Measurements from ENCODE around the gene MAPKAPK3. TPM values are rescaled to one million over a fixed set of nuclear protein-coding genes. Genes with fewer than 3 reads are reported as not detected.

MAPKAPK3 gene
- total RNA-seq, 1 donor from 2014 or later: 10.7 TPM

DNA sequence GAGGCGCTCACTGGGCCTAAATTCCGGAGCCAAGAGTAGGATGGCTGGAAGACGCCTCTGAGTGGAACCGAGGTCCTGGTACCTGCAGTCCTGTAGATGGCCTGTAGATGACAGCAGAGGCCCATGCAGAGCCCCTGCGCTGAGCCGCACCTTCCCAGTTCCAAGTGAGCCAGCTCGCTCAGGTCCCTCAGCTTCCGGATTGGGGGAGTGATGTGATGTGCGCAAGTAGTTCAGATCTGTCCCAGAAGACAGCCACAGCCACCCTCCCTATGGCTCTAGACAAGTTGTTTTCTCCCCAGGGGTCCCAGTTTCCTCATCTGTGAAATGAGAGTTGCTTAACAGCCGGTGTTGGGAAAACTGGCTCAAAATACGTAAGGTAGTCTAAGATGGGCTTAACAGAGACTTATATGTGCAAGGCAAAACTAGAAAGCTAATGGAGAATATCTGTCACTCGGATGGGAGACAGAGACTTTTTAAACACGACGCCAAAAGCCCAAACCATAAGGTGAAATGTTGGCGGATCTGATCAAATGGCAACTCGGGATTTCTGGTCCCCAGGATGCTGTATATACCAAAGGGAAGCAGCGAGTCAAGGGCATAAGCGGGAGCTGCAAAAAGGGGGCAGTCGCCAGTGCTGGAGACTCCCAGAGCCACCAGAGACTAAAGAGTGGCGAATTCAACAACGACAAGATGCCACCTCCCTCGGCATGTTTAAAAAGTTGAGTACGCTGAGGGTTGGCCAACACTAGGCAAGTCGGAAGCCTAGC, 765 bp upstream of the MAPKAPK3 start:
- peak; percentile 88 for DNase-seq
- TF ChIP-seq CTCF (IDR thresholded peaks at IDR 0.05; ENCODE audit: partially characterized antibody, unreplicated experiment): peak; percentile 82
- Mint-ChIP-seq H3K27ac (ENCODE audit: unreplicated experiment) (peak overlapping the region; percentile 65), H3K36me3 (ENCODE audit: unreplicated experiment) (no peaks in the 10 kb centered on the region), H3K4me3 (ENCODE audit: unreplicated experiment) (peak overlapping the region; percentile 92), H3K27me3 (ENCODE audit: unreplicated experiment) (peaks cover 12% of the 10 kb centered on the region), H3K4me1 (ENCODE audit: low read depth, unreplicated experiment) (peaks cover 19% of the 10 kb centered on the region), H3K9me3 (ENCODE audit: unreplicated experiment) (peaks cover 12% of the 10 kb centered on the region)

DNA sequence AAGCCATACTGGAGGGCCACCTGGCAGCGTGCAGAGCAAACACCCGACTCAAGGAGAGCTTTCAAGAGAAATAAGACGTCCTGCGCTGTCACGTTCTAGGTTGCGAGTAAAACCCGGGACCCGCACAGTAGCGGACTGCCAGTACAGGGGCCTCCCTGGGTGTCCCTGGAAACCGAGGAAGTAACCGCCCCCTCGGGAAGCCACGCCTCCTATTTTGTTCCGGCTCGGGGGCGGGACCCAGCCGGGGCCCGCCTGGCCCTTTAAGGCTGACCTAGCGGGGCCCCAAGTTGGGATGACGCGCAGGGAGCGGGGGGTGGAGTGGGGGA, 218 bp upstream of the MAPKAPK3 start:
- peaks cover 12% of the 10 kb centered on the region for H3K9me3 Mint-ChIP-seq (ENCODE audit: unreplicated experiment)
- no peak overlapping the region for H3K27ac Mint-ChIP-seq (ENCODE audit: unreplicated experiment)
- peak; percentile 84 for DNase-seq
- H3K27me3 Mint-ChIP-seq (ENCODE audit: unreplicated experiment): peaks cover 12% of the 10 kb centered on the region
- no peaks in the 10 kb centered on the region for H3K36me3 Mint-ChIP-seq (ENCODE audit: unreplicated experiment)
- peak overlapping the region; percentile 92 for H3K4me3 Mint-ChIP-seq (ENCODE audit: unreplicated experiment)
- peaks cover 19% of the 10 kb centered on the region for H3K4me1 Mint-ChIP-seq (ENCODE audit: low read depth, unreplicated experiment)
- TF ChIP-seq CTCF (IDR thresholded peaks at IDR 0.05; ENCODE audit: partially characterized antibody, unreplicated experiment): no peak

DNA sequence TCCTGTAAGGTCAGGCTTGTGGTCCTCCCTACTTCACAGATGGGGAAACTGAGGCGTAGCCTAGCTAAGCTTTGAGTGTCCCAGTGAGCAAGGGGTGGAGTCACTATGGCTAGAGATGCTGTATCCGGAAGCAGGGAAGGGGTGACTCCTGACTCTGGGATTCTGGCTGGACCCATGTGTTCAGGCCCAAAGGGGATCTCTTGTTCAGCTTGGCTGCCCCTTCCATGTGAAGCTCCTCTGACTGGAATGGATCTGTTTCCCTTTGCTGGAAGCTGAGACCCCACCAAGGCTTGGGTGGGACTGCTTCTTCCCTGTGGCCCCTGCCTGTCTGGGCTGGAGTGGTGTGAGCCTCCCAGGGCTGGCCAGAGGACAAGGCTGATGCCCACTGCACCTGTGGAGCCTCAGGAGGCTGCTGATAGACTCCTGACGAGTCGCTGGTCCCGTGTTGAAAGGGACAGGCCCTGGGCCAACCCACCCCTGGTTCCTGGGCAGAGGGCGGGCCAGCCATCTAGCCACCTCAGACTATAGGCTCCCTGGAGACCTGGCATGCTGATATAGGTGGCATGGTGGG, 1.0 kb downstream of the MAPKAPK3 start:
- Mint-ChIP-seq H3K4me3 (ENCODE audit: unreplicated experiment) (peak overlapping the region; percentile 61), H3K4me1 (ENCODE audit: low read depth, unreplicated experiment) (peaks cover 11% of the 10 kb centered on the region), H3K9me3 (ENCODE audit: unreplicated experiment) (peaks cover 12% of the 10 kb centered on the region), H3K27ac (ENCODE audit: unreplicated experiment) (no peak overlapping the region), H3K36me3 (ENCODE audit: unreplicated experiment) (no peaks in the 10 kb centered on the region), H3K27me3 (ENCODE audit: unreplicated experiment) (peaks cover 8% of the 10 kb centered on the region)
- no peak for DNase-seq
- TF ChIP-seq CTCF (IDR thresholded peaks at IDR 0.05; ENCODE audit: partially characterized antibody, unreplicated experiment): no peak

- Mint-ChIP-seq H3K27me3 (ENCODE audit: unreplicated experiment) (peaks cover 6% of the 10 kb centered on the region), H3K27ac (ENCODE audit: unreplicated experiment) (no peak overlapping the region), H3K9me3 (ENCODE audit: unreplicated experiment) (peaks cover 7% of the 10 kb centered on the region), H3K4me3 (ENCODE audit: unreplicated experiment) (no peak overlapping the region), H3K36me3 (ENCODE audit: unreplicated experiment) (no peaks in the 10 kb centered on the region), H3K4me1 (ENCODE audit: low read depth, unreplicated experiment) (peaks cover 7% of the 10 kb centered on the region)
- TF ChIP-seq CTCF (IDR thresholded peaks at IDR 0.05; ENCODE audit: partially characterized antibody, unreplicated experiment): no peak
- DNase-seq: no peak
Measured at GRCh38 chr3:50620420-50620819, 3.5 kb downstream of the MAPKAPK3 start.

DNA sequence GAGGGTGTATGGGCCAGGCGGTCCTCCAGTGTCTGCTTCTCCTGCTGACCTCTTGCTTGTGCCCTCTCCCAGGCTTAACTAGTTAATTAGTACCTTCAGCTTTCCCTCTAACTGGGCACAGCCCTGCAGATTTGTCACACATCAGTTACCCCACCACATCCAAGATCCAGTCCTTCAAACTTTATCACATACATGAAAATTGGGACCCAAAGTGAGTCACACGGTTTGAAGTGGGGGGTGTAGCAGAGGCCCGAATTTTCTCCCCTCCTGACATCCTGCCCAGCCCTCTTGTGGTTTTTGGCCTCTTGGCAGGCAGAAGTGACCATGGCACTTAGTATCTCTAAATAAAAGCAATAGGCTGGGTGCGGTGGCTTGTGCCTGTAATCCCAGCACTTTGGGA, 3.9 kb downstream of the MAPKAPK3 start:
- Mint-ChIP-seq H3K4me3 (ENCODE audit: unreplicated experiment) (no peak overlapping the region), H3K9me3 (ENCODE audit: unreplicated experiment) (peaks cover 7% of the 10 kb centered on the region), H3K36me3 (ENCODE audit: unreplicated experiment) (no peaks in the 10 kb centered on the region), H3K4me1 (ENCODE audit: low read depth, unreplicated experiment) (peaks cover 8% of the 10 kb centered on the region), H3K27me3 (ENCODE audit: unreplicated experiment) (peaks cover 6% of the 10 kb centered on the region), H3K27ac (ENCODE audit: unreplicated experiment) (no peak overlapping the region)
- no peak for DNase-seq
- no peak for TF ChIP-seq CTCF (IDR thresholded peaks at IDR 0.05; ENCODE audit: partially characterized antibody, unreplicated experiment)

Measured in glutamatergic neuron (in vitro differentiated cells).